HEK293 (cell line): ENCODE results near the gene CNN2.
A peak's percentile ranks its signal among the peaks of the same experiment; 100 is the strongest.

Experiments
- BCL11A ChIP-seq: fragments of 450-650 bp; formaldehyde crosslinking; IDR thresholded peaks from 2 replicates; pipeline ENCODE4 v1.5.1; 2016; ENCODE audit warnings: low read depth, missing biosample characterization, missing genetic modification characterization
- BCL11B ChIP-seq: fragments of 450-650 bp; formaldehyde crosslinking; IDR thresholded peaks from 2 replicates; pipeline ENCODE4 v1.5.1; 2016; ENCODE audit warnings: low read depth, missing biosample characterization, missing genetic modification characterization
- GFI1B ChIP-seq: fragments of 450-650 bp; formaldehyde crosslinking; IDR thresholded peaks from 2 replicates; pipeline ENCODE4 v1.5.1; 2016; ENCODE audit warnings: missing biosample characterization, missing genetic modification characterization
- KLF16 ChIP-seq: fragments of 450-650 bp; formaldehyde crosslinking; IDR thresholded peaks from 2 replicates; pipeline ENCODE4 v1.5.1; 2017; ENCODE audit warnings: missing biosample characterization, missing genetic modification characterization
- PATZ1 ChIP-seq: fragments of 450-650 bp; formaldehyde crosslinking; IDR thresholded peaks from 2 replicates; pipeline ENCODE4 v1.5.1; 2016; ENCODE audit warnings: missing biosample characterization, missing genetic modification characterization
- SP2 ChIP-seq: fragments of 450-650 bp; formaldehyde crosslinking; IDR thresholded peaks from 2 replicates; pipeline ENCODE4 v1.5.1; 2016; ENCODE audit warnings: missing biosample characterization, missing genetic modification characterization
- TSHZ1 ChIP-seq: fragments of 450-650 bp; formaldehyde crosslinking; IDR thresholded peaks from 2 replicates; pipeline ENCODE4 v1.5.1; 2016; ENCODE audit warnings: missing biosample characterization, missing genetic modification characterization, borderline replicate concordance
- ZBTB20 ChIP-seq: fragments of 450-650 bp; formaldehyde crosslinking; IDR thresholded peaks from 2 replicates; pipeline ENCODE4 v1.5.1; 2016; ENCODE audit warnings: missing biosample characterization, missing genetic modification characterization
- ZBTB21 ChIP-seq: fragments of 450-650 bp; formaldehyde crosslinking; IDR thresholded peaks from 2 replicates; pipeline ENCODE4 v1.5.1; 2017; ENCODE audit warnings: missing biosample characterization, missing genetic modification characterization
- ZBTB7A ChIP-seq: fragments of 450-650 bp; formaldehyde crosslinking; IDR thresholded peaks from 2 replicates; pipeline ENCODE4 v1.5.1; 2016; ENCODE audit warnings: low read depth, missing biosample characterization, missing genetic modification characterization
- ZEB2 ChIP-seq: fragments of 450-650 bp; formaldehyde crosslinking; IDR thresholded peaks from 2 replicates; pipeline ENCODE4 v1.5.1; 2016; ENCODE audit warnings: missing biosample characterization, missing genetic modification characterization
- ZNF148 ChIP-seq: fragments of 450-650 bp; formaldehyde crosslinking; IDR thresholded peaks from 2 replicates; pipeline ENCODE4 v1.5.0; 2017; ENCODE audit warnings: missing biosample characterization, missing genetic modification characterization, borderline replicate concordance
- ZNF23 ChIP-seq: fragments of 450-650 bp; formaldehyde crosslinking; IDR thresholded peaks from 2 replicates; pipeline ENCODE4 v1.5.1; 2016; ENCODE audit warnings: missing biosample characterization, missing genetic modification characterization, borderline replicate concordance
- ZNF266 ChIP-seq: fragments of 450-650 bp; formaldehyde crosslinking; IDR thresholded peaks from 2 replicates; pipeline ENCODE4 v1.5.1; 2016; ENCODE audit warnings: missing biosample characterization, missing genetic modification characterization, low read depth
- ZNF37A ChIP-seq: fragments of 450-650 bp; IDR thresholded peaks from 2 replicates; pipeline ENCODE4 v1.5.1; 2018; ENCODE audit warnings: missing biosample characterization, missing genetic modification characterization
- ZNF416 ChIP-seq: fragments of 450-650 bp; formaldehyde crosslinking; IDR thresholded peaks from 2 replicates; pipeline ENCODE4 v1.5.1; 2016; ENCODE audit warnings: missing biosample characterization, missing genetic modification characterization
- ZNF426 ChIP-seq: fragments of 450-650 bp; formaldehyde crosslinking; IDR thresholded peaks from 2 replicates; pipeline ENCODE4 v1.5.1; 2017; ENCODE audit warnings: missing biosample characterization, missing genetic modification characterization, mild to moderate bottlenecking, inconsistent platforms, moderate library complexity
- ZNF473 ChIP-seq: fragments of 450-650 bp; formaldehyde crosslinking; IDR thresholded peaks from 2 replicates; pipeline ENCODE4 v1.5.1; 2017; ENCODE audit warnings: missing biosample characterization, missing genetic modification characterization
- ZNF48 ChIP-seq: fragments of 450-650 bp; formaldehyde crosslinking; IDR thresholded peaks from 2 replicates; pipeline ENCODE4 v1.5.1; 2016; ENCODE audit warnings: missing biosample characterization, missing genetic modification characterization
- ZNF501 ChIP-seq: fragments of 450-650 bp; formaldehyde crosslinking; IDR thresholded peaks from 2 replicates; pipeline ENCODE4 v1.5.1; 2016; ENCODE audit warnings: missing biosample characterization, missing genetic modification characterization
- ZNF548 ChIP-seq: fragments of 450-650 bp; formaldehyde crosslinking; IDR thresholded peaks from 2 replicates; pipeline ENCODE4 v1.5.1; 2016; ENCODE audit warnings: missing biosample characterization, missing genetic modification characterization
- ZNF549 ChIP-seq: fragments of 450-650 bp; IDR thresholded peaks from 2 replicates; pipeline ENCODE4 v1.5.1; 2018; ENCODE audit warnings: missing biosample characterization, missing genetic modification characterization, mild to moderate bottlenecking, inconsistent platforms, moderate library complexity
- ZNF555 ChIP-seq: fragments of 450-650 bp; formaldehyde crosslinking; conservative IDR thresholded peaks from 2 replicates; pipeline ENCODE4 v1.5.1; 2017; ENCODE audit warnings: missing biosample characterization, mild to moderate bottlenecking, missing genetic modification characterization, inconsistent platforms
- ZNF621 ChIP-seq: fragments of 450-650 bp; formaldehyde crosslinking; IDR thresholded peaks from 2 replicates; pipeline ENCODE4 v1.5.1; 2017; ENCODE audit warnings: missing biosample characterization, missing genetic modification characterization
- ZNF654 ChIP-seq: fragments of 450-650 bp; formaldehyde crosslinking; IDR thresholded peaks from 2 replicates; pipeline ENCODE4 v1.5.1; 2016; ENCODE audit warnings: low read depth, missing biosample characterization, missing genetic modification characterization
- ZNF768 ChIP-seq: fragments of 450-650 bp; formaldehyde crosslinking; IDR thresholded peaks from 2 replicates; pipeline ENCODE4 v1.5.1; 2018; ENCODE audit warnings: missing biosample characterization, mild to moderate bottlenecking, missing genetic modification characterization
- ZNF843 ChIP-seq: fragments of 450-650 bp; formaldehyde crosslinking; IDR thresholded peaks from 2 replicates; pipeline ENCODE4 v1.5.1; 2016; ENCODE audit warnings: missing biosample characterization, missing genetic modification characterization
- ZSCAN23 ChIP-seq: fragments of 450-650 bp; formaldehyde crosslinking; IDR thresholded peaks from 2 replicates; pipeline ENCODE4 v1.5.1; 2016; ENCODE audit warnings: missing biosample characterization, missing genetic modification characterization
- TF ChIP-seq, protein P1 (sequence below): fragments of 450-650 bp; formaldehyde crosslinking; IDR thresholded peaks from 2 replicates; pipeline ENCODE4 v1.5.1; 2016; ENCODE audit warnings: missing biosample characterization, missing genetic modification characterization, borderline replicate concordance
- TF ChIP-seq, protein P2 (sequence below): fragments of 450-650 bp; formaldehyde crosslinking; IDR thresholded peaks from 2 replicates; pipeline ENCODE4 v1.5.1; 2016; ENCODE audit warnings: missing biosample characterization, missing genetic modification characterization

Gene CNN2

GRCh38 chr19:1028062-1028926 is 1.9 kb downstream of the CNN2 start (continued):
- TF ChIP-seq TSHZ1 (tag by site-specific recombination): no peak
- no peak for TF ChIP-seq ZSCAN23
- TF ChIP-seq GFI1B: no peak
- no peak for TF ChIP-seq ZNF473 (tag by site-specific recombination)
- TF ChIP-seq, protein P1, sequence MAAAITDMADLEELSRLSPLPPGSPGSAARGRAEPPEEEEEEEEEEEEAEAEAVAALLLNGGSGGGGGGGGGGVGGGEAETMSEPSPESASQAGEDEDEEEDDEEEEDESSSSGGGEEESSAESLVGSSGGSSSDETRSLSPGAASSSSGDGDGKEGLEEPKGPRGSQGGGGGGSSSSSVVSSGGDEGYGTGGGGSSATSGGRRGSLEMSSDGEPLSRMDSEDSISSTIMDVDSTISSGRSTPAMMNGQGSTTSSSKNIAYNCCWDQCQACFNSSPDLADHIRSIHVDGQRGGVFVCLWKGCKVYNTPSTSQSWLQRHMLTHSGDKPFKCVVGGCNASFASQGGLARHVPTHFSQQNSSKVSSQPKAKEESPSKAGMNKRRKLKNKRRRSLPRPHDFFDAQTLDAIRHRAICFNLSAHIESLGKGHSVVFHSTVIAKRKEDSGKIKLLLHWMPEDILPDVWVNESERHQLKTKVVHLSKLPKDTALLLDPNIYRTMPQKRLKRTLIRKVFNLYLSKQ (tag by site-specific recombination): no peak
- TF ChIP-seq ZNF621 (tag by site-specific recombination): no peak
- peak; percentile 34; the same call in 1 of the 2 replicates for TF ChIP-seq ZBTB20 (tag by site-specific recombination)
- TF ChIP-seq, protein P2, sequence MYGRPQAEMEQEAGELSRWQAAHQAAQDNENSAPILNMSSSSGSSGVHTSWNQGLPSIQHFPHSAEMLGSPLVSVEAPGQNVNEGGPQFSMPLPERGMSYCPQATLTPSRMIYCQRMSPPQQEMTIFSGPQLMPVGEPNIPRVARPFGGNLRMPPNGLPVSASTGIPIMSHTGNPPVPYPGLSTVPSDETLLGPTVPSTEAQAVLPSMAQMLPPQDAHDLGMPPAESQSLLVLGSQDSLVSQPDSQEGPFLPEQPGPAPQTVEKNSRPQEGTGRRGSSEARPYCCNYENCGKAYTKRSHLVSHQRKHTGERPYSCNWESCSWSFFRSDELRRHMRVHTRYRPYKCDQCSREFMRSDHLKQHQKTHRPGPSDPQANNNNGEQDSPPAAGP (tag by site-specific recombination): no peak; the same call in 1 of the 2 replicates
- TF ChIP-seq ZNF501: no peak
- no peak for TF ChIP-seq ZNF426 (tag by site-specific recombination)
- no peak for TF ChIP-seq ZNF48 (tag by site-specific recombination)
- no peak for TF ChIP-seq ZNF548 (tag by site-specific recombination)
- TF ChIP-seq SP2 (tag by site-specific recombination): peak; percentile 71
- 0 out of 2 replicates have a peak, but pooled peaks have one; percentile 51 for TF ChIP-seq ZBTB7A (tag by site-specific recombination)
- TF ChIP-seq ZEB2: peak; percentile 88
- TF ChIP-seq ZNF768: peak; percentile 92
- no peak for TF ChIP-seq ZNF654
- TF ChIP-seq BCL11B: 0 out of 2 replicates have a peak, but pooled peaks have one; percentile 24
- TF ChIP-seq KLF16 (tag by site-specific recombination): 0 out of 2 replicates have a peak, but pooled peaks have one; percentile 59
- no peak for TF ChIP-seq ZBTB21 (tag by site-specific recombination)
- no peak for TF ChIP-seq ZNF416
- TF ChIP-seq ZNF549: no peak
- no peak for TF ChIP-seq ZNF266 (tag by site-specific recombination)
- TF ChIP-seq ZNF148 (tag by site-specific recombination): no peak
- peak; percentile 50 for TF ChIP-seq PATZ1
- no peak for TF ChIP-seq ZNF843 (tag by site-specific recombination)
- no peak for TF ChIP-seq ZNF555 (tag by site-specific recombination)
- TF ChIP-seq BCL11A (tag by site-specific recombination): peak; percentile 68
- no peak for TF ChIP-seq ZNF37A
- TF ChIP-seq ZNF23 (tag by site-specific recombination): no peak
